ENCODE measurements around the gene ZNF175. TPM values are rescaled to one million over a fixed set of nuclear protein-coding genes. Genes with fewer than 3 reads are reported as not detected.

Gene ZNF175
- total and polyA plus RNA-seq, 2 donors (not counting 3 experiments of a cell fraction or from before 2014, with no cell fraction given), result 4.9 to 16.5 TPM

DNA sequence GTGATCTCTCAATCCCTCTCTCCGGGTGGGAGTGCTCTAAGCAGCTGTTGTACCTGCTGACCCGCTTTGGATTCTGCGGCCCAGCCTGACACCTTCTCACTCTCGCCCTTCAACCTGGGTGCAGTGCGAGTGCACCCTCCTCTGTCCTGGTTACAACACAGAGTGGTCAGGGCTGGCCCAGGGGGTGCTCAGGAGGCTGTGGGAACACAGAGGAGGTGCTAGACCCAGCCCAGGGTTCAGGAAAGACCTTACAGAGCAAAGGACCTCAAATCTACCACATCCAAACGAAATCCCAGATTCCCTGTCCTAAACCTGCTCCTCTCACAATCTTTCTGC, 23.7 kb downstream of the ZNF175 start:
- TF ChIP-seq FOS (IDR thresholded peaks at IDR 0.05; ENCODE audit: borderline replicate concordance, insufficient read depth, low read length) (no peak), POLR2AphosphoS5 (IDR thresholded peaks at IDR 0.05; ENCODE audit: insufficient read depth, low read depth, low read length) (no peak), POLR2A (IDR thresholded peaks at IDR 0.05; ENCODE audit: low read depth, low read length) (no peak), MYC (IDR thresholded peaks at IDR 0.05; ENCODE audit: low read depth, low read length) (no peak), GATA2 (IDR thresholded peaks at IDR 0.05; ENCODE audit: insufficient read depth, insufficient read length, low read depth, low read length) (no peak), EZH2 (IDR thresholded peaks at IDR 0.05; ENCODE audit: borderline replicate concordance, low read depth, low read length, severe bottlenecking) (no peak), JUN (IDR thresholded peaks at IDR 0.05; ENCODE audit: borderline replicate concordance, insufficient read depth, insufficient read length, low read depth) (no peak)
- TF ChIP-seq, protein P1, sequence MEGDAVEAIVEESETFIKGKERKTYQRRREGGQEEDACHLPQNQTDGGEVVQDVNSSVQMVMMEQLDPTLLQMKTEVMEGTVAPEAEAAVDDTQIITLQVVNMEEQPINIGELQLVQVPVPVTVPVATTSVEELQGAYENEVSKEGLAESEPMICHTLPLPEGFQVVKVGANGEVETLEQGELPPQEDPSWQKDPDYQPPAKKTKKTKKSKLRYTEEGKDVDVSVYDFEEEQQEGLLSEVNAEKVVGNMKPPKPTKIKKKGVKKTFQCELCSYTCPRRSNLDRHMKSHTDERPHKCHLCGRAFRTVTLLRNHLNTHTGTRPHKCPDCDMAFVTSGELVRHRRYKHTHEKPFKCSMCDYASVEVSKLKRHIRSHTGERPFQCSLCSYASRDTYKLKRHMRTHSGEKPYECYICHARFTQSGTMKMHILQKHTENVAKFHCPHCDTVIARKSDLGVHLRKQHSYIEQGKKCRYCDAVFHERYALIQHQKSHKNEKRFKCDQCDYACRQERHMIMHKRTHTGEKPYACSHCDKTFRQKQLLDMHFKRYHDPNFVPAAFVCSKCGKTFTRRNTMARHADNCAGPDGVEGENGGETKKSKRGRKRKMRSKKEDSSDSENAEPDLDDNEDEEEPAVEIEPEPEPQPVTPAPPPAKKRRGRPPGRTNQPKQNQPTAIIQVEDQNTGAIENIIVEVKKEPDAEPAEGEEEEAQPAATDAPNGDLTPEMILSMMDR (IDR thresholded peaks at IDR 0.05; ENCODE audit: extremely low read depth in 1 of 2, insufficient read depth in 1 of 2, low read depth in 1 of 2, low read length in 2 of 2), result no peak
- TF ChIP-seq, protein P2, sequence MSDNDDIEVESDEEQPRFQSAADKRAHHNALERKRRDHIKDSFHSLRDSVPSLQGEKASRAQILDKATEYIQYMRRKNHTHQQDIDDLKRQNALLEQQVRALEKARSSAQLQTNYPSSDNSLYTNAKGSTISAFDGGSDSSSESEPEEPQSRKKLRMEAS (IDR thresholded peaks at IDR 0.05; ENCODE audit: insufficient read depth, insufficient read length), result no peak
- H3K27me3 ChIP-seq (ENCODE audit: control insufficient read depth in 2 of 2, insufficient read depth in 2 of 2, low read length in 2 of 2), result no peaks in the 10 kb centered on the region
- H3K4me3 ChIP-seq (replicated peaks in 1 of 3; ENCODE audit: insufficient read depth in 1 of 3, low read depth in 1 of 3, low read length in 3 of 3), result peak overlapping the region in 2 of 3 experiments; percentile 33 to 51
- intact Hi-C loops (cut with micrococcal nuclease), result loop anchor here (1.0 to 2.0 kb wide), 4 partner anchors 23 to 486 kb away; partner anchors contain the start of genes CTU1 and ZNF175
- H3K4me2 ChIP-seq (ENCODE audit: insufficient read depth, low read length), result peak overlapping the region; percentile 81
- H3K9me1 ChIP-seq (replicated peaks; ENCODE audit: control insufficient read depth, extremely low read depth, insufficient read depth, low read length), result no peaks in the 10 kb centered on the region
- no TSS peak for BruUV-seq (replicated peaks)
- peaks cover 6% of the 10 kb centered on the region for H3K4me1 ChIP-seq (ENCODE audit: control insufficient read depth, extremely low read depth, insufficient read depth, low read length)
- no peaks in the 10 kb centered on the region for H3K36me3 ChIP-seq (ENCODE audit: control insufficient read depth in 2 of 2, extremely low read depth in 1 of 2, insufficient read depth in 2 of 2, low read length in 2 of 2)
- peak overlapping the region; percentile 1 for H3K9ac ChIP-seq (replicated peaks; ENCODE audit: extremely low read depth, insufficient read depth, low read length)
- no peak for FAIRE-seq
- H2AFZ ChIP-seq (ENCODE audit: low read depth, low read length), result peak overlapping the region; percentile 82
- POLR2A ChIA-PET, result no interaction called here
- H3K27ac ChIP-seq (ENCODE audit: insufficient read depth, low read depth, low read length), result no peak overlapping the region
- DNase-seq (ENCODE audit: low read depth, low spot score), result no peak
- no peaks in the 10 kb centered on the region for H3K9me3 ChIP-seq (replicated peaks; ENCODE audit: control insufficient read depth, insufficient read depth, low read length)
- CTCF ChIA-PET, result interaction anchor here (1.1 to 1.3 kb wide), 2 partner anchors 11 to 62 kb away, joined by 4 to 5 read pairs; no protein-coding TSS in a partner anchor
- dilution Hi-C loops (cut with MboI; ENCODE audit: extremely low pct_ligation_motif_present, low sequenced_read_pairs), result no loop called here
- H3K79me2 ChIP-seq (ENCODE audit: control insufficient read depth, insufficient read depth, low read length), result no peaks in the 10 kb centered on the region
- H4K20me1 ChIP-seq (replicated peaks; ENCODE audit: control insufficient read depth, extremely low read depth, insufficient read depth, low read length), result no peaks in the 10 kb centered on the region

Data from endothelial cell of umbilical vein (primary cell).